Osteoblast (primary cell): ENCODE measurements around the gene C6orf47. TPM values are rescaled to one million over a fixed set of nuclear protein-coding genes. Genes with fewer than 3 reads are reported as not detected.

Experiments used
- DNase-seq: peaks from one replicate; pipeline ENCODE4 v3.0.0; 2011; ENCODE audit warnings: low spot score, mixed read lengths; ENCODE audit not compliant: insufficient read length; ENCODE audit errors: missing footprints
- H2AFZ ChIP-seq: 2 replicates; pipeline ENCODE4 v1.6.0; 2011; ENCODE audit warnings: mild to moderate bottlenecking, low read length
- H3K27ac ChIP-seq: 2 replicates; pipeline ENCODE4 v1.5.1; 2011; ENCODE audit warnings: mild to moderate bottlenecking, low read depth, low read length, moderate library complexity
- H3K27me3 ChIP-seq: 2 replicates; pipeline ENCODE4 v1.6.0; 2012; ENCODE audit warnings: mild to moderate bottlenecking, control low read depth, inconsistent platforms, low read length, moderate library complexity; ENCODE audit not compliant: insufficient read depth
- H3K36me3 ChIP-seq: 2 replicates; pipeline ENCODE4 v1.5.1; 2011; ENCODE audit warnings: mild to moderate bottlenecking, low read length, control low read depth, moderate library complexity; ENCODE audit not compliant: insufficient read depth
- H3K4me1 ChIP-seq: 2 replicates; pipeline ENCODE4 v1.5.1; 2011; ENCODE audit warnings: mild to moderate bottlenecking, low read length, control low read depth, moderate library complexity; ENCODE audit not compliant: insufficient read depth
- H3K4me2 ChIP-seq: 2 replicates; pipeline ENCODE4 v1.6.0; 2011; ENCODE audit warnings: mild to moderate bottlenecking, low read length; ENCODE audit not compliant: insufficient read depth
- H3K4me3 ChIP-seq: fragments of 200-600 bp; sonication (generic); 3 replicates; pipeline ENCODE4 v1.5.1; 2012; ENCODE audit warnings: mild to moderate bottlenecking, low read length, inconsistent platforms; ENCODE audit not compliant: insufficient read depth
- H3K79me2 ChIP-seq: 2 replicates; pipeline ENCODE4 v1.6.0; 2012; ENCODE audit warnings: mild to moderate bottlenecking, low read length, control low read depth, inconsistent platforms; ENCODE audit not compliant: insufficient read depth
- H3K9me3 ChIP-seq: 2 replicates; pipeline ENCODE4 v1.5.1; 2011; ENCODE audit warnings: low read depth, low read length, control low read depth
- H4K20me1 ChIP-seq: 2 replicates; pipeline ENCODE4 v1.6.0; 2012; ENCODE audit warnings: mild to moderate bottlenecking, low read length, control low read depth; ENCODE audit not compliant: insufficient read depth
- total RNA-seq: library from RNA; depleted of rRNA; stranded (reverse); fragments of >200 nt; gene quantifications from 2 replicates; pipeline ENCODE4 v1.2.3, GENCODE V29; 2012
- TF ChIP-seq, protein P1 (sequence below): IDR thresholded peaks from 2 replicates; pipeline ENCODE4 v1.5.1; 2011; ENCODE audit warnings: mild to moderate bottlenecking, low read depth, low read length, moderate library complexity; ENCODE audit errors: extremely low read depth

The C6orf47 gene
- total RNA-seq, 1 donor, result 21.7 TPM

DNA sequence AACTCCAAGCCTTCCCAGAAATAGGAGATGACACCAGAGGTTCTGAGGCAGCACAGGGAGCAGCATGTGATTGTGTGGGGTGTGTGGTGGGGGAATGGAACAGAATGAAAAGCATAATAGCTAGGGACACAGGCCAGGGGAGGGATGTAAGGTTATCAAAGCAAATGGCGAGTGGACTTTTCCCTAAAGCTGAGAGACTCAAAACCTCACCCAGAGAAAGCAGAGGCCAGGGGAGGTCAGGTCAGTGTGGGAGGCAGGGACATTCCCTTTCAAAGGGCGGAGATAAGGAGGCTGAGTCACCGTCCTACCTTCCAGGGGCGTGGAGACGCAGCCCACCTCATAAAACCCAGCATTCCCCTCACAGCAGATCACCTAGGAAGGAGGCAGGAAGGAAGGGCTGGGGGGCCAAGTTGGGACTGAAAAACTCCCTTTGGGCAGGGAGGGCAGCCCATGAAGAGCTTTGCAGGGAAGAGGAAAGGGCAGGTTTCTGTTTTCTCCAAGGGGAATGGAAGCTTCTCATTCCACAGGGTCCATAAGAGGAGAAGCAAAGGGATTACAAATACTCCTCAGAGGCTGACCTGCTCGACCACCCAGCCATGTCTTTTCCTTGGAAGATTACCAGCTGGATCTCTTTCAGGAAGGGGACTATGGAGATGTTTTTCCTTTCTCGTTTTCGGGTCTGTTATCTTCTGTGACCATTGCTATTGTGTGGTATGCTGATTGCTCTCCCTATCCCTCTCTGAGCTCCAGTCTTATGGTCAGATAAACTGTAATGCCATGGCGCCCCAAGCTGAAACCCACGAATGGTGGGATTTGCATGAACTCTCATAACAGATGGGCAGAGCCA lies 29.9 kb upstream of the C6orf47 start:
- peaks cover 78% of the 10 kb centered on the region for H3K36me3 ChIP-seq
- H2AFZ ChIP-seq, result no peak overlapping the region

DNA sequence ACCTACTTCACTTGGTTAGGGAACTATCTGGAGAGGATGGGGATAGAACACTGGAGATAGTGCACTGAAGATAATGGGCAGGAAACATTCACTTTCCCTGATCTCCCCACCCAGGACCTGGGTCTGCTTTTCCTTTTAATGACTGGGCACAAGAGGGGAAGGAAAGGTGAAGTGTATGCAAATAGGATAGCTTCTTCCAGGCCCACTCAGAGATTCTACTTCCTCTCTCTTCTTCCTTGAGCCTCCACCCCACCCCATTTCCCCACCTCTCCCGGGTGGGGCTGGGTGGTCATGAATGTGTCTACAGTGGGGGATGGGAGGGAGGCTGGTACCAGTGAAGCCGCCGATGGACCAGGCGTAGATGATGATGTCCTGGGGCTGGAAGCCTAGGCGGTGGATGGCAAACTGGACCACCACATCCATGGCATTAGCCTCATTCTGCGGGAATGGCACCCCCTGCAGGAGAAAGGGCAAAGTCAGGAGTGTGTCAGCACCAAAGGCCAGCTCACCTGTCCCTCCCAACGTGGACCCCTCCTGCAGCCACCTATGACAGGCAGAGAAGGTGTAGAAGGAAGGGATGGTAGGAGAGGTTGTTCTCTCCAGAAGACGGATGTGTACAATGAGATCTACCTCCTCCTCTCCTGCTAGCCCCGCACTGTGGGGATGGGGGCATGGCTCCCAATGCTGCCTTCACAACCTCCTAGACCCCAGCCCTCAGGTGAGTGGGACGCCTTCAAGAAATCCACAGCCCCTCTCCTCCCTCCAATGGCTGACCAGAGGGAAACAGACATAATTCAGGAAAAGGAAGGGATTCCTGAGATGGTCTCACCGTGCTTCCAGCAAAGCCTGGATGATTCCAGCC lies 28.9 kb upstream of the C6orf47 start:
- no peak overlapping the region for H3K27ac ChIP-seq
- H2AFZ ChIP-seq, result no peak overlapping the region
- no peaks in the 10 kb centered on the region for H3K9me3 ChIP-seq
- H3K4me1 ChIP-seq, result no peaks in the 10 kb centered on the region
- H3K4me2 ChIP-seq, result no peak overlapping the region
- H4K20me1 ChIP-seq, result peaks cover 5% of the 10 kb centered on the region
- H3K36me3 ChIP-seq, result peaks cover 70% of the 10 kb centered on the region
- H3K27me3 ChIP-seq, result no peaks in the 10 kb centered on the region
- TF ChIP-seq, protein P1, sequence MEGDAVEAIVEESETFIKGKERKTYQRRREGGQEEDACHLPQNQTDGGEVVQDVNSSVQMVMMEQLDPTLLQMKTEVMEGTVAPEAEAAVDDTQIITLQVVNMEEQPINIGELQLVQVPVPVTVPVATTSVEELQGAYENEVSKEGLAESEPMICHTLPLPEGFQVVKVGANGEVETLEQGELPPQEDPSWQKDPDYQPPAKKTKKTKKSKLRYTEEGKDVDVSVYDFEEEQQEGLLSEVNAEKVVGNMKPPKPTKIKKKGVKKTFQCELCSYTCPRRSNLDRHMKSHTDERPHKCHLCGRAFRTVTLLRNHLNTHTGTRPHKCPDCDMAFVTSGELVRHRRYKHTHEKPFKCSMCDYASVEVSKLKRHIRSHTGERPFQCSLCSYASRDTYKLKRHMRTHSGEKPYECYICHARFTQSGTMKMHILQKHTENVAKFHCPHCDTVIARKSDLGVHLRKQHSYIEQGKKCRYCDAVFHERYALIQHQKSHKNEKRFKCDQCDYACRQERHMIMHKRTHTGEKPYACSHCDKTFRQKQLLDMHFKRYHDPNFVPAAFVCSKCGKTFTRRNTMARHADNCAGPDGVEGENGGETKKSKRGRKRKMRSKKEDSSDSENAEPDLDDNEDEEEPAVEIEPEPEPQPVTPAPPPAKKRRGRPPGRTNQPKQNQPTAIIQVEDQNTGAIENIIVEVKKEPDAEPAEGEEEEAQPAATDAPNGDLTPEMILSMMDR, result peak; percentile 50
- no peaks in the 10 kb centered on the region for H3K79me2 ChIP-seq
- no peak overlapping the region for H3K4me3 ChIP-seq
- no peak for DNase-seq

More for the DNA sequence above, 29.9 kb upstream of the C6orf47 start:
- no peak overlapping the region for H3K4me2 ChIP-seq
- TF ChIP-seq, protein P1, result no peak
- no peak overlapping the region for H3K27ac ChIP-seq
- no peaks in the 10 kb centered on the region for H3K27me3 ChIP-seq
- H3K79me2 ChIP-seq, result no peaks in the 10 kb centered on the region
- no peaks in the 10 kb centered on the region for H3K4me1 ChIP-seq
- H4K20me1 ChIP-seq, result peaks cover 5% of the 10 kb centered on the region
- no peaks in the 10 kb centered on the region for H3K9me3 ChIP-seq
- H3K4me3 ChIP-seq, result no peak overlapping the region
- no peak for DNase-seq

DNA sequence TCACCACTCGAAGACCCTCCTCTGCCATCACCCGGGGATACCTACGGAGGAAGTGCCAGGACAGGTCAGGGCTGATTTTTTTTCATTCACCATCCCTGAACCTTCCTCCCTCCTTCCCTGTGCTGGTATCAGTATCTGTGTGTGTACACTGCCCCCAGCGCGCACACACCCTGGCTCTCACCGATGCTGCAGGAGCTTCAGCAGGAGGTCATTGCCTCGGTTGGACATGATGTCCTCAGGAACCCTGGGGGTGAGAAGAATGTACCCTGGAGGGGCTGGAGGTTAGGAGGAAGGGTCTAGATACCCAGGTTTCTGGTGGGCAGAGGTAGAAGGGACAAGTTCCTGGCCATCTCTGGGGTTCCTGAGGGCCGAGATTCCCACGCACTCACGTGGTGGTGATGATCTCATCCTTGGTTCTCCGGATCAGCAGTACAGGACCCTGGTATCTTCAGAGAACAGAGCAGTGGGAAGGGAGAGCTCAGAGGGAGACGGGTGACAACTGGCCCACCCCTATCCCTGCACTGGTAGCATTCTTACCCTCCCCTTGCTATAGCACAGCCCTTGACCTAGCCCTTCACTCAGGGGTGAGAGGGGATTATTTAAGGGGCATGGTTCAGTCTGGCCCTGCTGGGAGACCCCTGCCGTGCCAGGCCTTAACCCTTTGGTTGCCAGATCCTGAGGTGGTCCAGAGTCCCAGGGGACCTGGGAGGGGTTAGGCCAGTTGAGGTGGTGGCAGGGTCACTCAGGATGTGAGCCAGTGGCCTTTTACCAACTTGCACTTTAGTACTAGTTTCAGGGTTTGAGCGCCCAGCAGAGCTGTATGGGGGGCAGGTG lies 27.5 kb upstream of the C6orf47 start:
- H4K20me1 ChIP-seq, result peaks cover 5% of the 10 kb centered on the region
- H3K79me2 ChIP-seq, result no peaks in the 10 kb centered on the region
- H3K4me3 ChIP-seq, result no peak overlapping the region
- no peaks in the 10 kb centered on the region for H3K27me3 ChIP-seq
- H3K4me1 ChIP-seq, result no peaks in the 10 kb centered on the region
- H3K9me3 ChIP-seq, result no peaks in the 10 kb centered on the region
- TF ChIP-seq, protein P1, result no peak
- DNase-seq, result no peak
- peaks cover 66% of the 10 kb centered on the region for H3K36me3 ChIP-seq
- H3K27ac ChIP-seq, result no peak overlapping the region
- H2AFZ ChIP-seq, result no peak overlapping the region
- no peak overlapping the region for H3K4me2 ChIP-seq
